Superior temporal gyrus (tissue), 1 donor: ENCODE data around the gene UBR3.
"Not testable (repeated sequence)": the region's sequence is repeated elsewhere in the genome, so short reads cannot be mapped to it uniquely, and the experiment has no call there.

Source experiments
- DNase-seq: peaks from one replicate; pipeline ENCODE4 v3.0.0-alpha.2; 2016; ENCODE audit errors: extremely low spot score

The UBR3 gene

DNA sequence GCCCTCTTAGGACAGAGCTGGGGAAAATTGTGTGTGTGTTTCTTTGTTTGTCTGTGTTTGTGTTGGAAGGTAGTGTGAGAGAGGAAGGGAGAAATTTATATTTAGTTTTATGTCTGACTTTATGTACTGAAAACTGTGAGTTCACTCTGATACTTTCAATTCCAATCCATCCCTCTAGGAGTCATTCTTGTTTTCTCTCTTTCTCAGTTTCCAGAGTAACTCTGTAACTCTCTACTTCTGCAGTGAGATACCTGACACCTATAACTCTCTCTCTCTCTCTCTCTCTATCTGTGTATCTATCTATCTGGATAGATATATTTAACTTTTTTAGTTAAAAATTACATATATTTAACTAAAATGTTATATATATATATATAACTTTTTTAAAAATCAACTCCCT is 128.7 kb downstream of the UBR3 start:
- DNase-seq: no peak

DNA sequence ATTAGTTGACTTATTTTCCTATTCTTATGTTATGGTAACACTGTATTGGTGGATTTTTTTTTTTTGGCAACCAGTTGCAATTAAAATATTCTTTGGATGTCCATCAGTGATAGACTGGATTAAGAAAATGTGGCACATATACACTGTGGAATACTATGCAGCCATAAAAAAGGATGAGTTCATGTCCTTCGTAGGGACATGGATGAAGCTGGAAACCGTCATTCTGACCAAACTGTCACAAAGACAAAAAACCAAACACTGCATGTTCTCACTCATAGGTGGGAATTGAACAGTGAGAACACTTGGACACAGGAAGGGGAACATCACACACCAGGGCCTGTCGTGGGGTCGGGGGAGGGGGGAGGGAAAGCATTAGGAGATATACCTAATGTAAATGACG is 130.0 kb downstream of the UBR3 start:
- DNase-seq: not testable (repeated sequence)

DNA sequence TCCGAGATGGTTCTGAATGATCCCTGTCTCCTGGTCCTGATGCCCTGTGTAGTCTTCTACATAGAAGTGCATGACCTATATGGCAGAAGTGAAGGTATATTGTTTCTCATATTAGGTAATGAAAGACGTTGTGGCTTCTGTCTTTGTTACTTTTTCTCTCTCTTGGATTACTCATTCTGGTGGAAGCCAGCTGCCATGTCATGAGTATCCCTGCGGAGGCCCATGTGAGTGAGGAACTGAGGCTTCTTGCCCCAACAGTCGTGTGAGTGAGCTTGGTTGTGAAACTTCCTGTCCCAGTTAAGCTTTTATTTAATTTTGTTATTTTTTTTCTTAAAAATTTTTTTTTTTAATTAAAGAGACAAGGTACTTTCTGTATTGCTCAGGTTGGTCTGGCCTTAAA is 134.7 kb downstream of the UBR3 start:
- DNase-seq: no peak

DNA sequence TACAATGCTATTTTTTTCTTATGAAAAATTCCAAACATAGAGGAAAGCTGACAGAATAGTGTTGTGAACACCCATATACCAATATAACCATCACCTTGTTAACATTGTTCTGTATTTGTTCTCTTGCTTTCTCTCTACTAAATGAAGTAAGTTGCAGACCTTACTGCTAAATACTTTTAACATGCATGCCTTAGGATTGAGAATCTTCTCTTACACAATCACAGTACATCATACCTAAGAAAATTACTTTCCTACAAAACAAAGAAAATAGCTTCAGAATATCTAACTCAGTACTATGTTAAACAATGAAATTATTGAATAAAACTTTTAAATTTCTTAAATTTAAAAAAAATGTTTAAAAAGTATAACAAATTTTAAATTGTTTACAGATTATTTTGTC is 136.5 kb downstream of the UBR3 start:
- DNase-seq: no peak

DNA sequence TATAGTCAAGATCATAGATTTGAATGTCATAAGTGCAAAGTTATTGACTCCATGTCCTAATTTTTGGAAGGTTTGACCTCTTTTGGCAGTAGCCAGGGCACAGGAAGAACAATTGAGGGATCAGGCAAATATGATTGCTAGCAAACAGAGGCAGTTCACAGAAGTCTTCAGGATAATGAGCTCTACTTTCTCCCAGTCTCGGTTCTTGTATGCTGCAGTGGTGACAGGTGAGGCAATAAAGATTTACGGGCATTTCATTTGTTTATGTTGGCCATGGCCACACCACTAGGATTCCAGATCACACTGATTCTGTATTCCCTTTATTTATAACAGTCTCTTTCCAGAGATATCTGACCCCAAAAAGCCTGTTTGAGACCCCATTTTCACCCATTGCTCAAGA is 137.5 kb downstream of the UBR3 start:
- DNase-seq: no peak

DNA sequence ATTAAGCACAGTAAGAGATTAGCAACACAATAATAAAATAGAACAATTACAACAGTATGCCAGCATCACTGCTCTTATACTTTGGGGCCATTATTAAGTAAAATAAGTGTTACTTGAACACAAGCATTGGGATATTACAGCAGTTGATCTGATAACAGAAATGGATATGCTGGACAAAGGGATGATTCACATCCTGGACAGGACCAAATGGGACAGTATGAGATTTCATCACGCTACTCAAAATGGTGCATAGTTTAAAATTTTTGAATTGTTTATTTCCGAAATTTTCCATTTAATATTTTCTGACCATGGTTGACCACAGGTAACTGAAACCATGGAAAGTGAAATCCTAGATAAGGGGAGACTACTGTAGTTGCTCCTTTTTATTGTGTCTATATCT is 138.2 kb downstream of the UBR3 start:
- DNase-seq: no peak

DNA sequence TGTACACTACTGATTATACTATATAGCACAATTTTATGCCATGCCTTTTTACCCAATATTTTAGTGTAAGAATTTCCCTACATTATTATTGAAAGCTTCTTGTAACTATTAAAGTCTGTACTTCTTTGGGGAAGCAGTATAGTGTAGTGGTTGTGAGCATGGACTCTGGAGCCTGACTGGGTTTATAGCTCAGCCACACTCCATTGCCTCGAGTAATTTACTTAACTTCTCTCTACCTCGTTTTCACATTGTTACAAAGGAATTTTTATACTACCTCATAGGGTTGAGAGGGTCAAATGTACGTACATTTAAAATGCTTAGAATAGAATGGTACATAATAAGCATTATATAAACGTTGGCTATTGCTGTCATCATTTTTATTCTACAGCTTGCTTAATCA is 139.2 kb downstream of the UBR3 start:
- no peak for DNase-seq

DNA sequence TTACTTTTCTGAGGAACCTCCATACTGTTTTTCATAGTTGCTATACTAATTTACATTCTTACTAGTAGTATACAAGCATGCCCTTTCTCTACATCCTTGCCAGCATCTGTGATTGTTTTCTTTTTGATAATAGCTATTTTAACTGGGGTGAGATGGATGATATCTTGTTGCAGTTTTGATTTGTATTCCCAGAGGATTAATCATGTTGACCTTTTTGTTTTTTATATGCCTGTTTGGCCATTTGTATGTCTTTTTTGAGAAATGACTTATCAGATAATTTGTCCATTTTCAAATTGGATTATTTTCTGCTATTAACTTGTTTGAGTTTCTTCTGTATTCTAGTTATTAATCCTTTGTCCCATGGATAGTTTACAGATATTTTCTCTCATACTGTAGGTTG is 141.5 kb downstream of the UBR3 start:
- no peak for DNase-seq

DNA sequence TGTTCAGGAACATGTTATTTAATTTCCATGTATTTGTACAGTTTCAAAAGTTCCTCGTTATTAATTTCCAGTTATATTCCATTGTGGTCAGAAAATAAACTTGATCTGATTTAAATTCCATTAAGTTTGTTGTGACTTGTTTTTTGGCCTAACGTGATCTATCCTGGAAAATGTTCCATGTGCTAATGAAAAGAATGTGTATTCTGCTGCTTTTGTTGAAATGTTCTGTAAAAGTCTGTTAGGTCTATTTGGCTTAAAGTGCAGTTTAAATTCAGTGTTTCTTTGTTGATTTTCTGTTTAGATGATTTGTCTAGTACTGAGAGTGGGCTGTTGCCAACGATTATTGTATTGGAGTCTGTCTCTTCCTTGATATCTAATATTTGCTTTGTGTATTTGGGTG is 148.0 kb downstream of the UBR3 start:
- no peak for DNase-seq

DNA sequence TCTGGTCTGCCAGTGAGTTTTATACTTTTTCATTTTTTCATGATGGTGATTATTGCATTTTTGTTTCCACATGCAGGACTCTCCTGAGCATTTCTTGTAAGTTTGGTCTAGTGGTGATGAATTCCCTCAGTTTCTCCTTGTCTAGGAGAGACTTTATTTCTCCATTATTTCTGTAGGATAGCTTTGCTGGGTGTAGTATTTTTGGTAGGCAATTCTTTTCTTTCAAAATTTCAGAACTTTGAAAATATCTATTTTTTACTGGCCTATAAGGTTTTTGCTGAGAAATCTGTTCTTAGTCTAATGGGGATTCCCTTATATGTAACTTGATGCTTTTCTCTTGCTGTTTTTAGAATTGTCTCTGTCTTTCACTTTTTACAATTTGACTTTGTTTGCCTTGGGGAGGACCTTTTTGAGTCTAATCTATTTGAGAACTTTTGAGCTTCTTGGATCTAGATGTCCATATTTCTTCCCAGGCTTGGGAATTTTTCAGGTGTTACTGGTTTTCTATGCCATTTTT is 149.1 kb downstream of the UBR3 start:
- DNase-seq: no peak

DNA sequence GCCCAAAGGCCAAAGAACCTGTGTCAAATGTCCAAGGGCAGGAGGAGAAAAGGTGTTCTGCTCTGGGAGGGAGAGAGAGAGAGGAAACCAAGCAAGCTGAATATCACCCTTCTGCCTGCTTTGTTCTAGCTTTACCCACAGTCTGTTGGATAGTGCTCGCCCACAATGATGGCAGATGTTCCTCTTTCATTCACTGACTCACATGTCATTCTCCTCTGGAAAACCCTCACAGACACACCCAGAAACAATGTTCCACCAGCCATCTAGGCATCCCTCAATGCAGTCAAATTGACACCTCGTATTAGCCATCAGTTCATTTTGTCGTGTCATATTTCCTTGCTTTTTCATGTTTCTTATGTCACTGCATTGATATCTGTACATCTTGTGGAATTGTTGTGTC is 150.3 kb downstream of the UBR3 start:
- no peak for DNase-seq

DNA sequence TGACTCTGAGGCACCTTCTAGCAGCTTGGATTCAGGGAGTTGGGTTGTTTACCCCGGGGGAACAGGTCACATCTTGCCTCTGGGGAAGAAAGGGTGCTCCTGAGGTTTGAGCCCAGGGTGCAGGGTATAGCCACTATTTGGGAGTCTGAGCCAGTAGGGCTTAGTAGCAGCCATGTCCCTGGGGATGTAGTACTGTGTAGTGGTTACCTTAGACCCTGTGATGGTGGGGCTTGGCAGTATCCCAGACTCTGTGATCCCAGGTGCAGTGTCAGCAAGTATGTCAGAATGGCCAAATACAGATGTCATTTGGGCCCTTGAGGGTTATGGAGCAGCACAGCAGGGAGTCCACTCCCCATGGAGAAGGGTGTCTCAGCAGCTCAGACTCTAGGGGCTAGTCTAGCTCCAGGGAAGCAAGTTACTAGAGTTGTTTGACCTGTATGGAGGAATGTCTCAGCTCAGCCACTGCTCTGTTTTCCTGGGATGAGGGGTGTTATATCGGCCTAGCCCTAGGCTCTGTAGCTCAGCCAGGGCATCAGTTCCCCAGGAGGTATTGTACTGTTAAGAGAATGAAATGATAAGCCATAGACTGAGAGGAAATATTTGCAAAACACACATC is 151.3 kb downstream of the UBR3 start:
- no peak for DNase-seq

DNA sequence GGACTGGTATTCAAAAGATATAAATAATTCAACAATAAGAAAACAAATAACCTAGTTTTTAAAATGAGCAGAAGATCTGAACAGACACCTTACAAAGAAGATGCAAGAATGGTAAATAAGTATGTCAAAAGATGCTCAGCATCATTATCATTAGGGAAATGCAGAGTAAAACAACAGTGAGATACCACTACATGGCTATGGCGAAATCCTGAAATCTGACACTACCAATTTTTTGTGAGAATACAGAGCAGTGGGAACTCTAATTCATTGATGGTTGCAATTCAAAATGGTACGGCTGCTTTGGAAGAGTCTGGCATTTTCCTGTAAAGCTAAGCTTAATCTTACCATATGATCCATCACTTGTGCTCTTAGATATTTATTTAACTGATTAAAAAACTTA is 151.8 kb downstream of the UBR3 start:
- no peak for DNase-seq

DNA sequence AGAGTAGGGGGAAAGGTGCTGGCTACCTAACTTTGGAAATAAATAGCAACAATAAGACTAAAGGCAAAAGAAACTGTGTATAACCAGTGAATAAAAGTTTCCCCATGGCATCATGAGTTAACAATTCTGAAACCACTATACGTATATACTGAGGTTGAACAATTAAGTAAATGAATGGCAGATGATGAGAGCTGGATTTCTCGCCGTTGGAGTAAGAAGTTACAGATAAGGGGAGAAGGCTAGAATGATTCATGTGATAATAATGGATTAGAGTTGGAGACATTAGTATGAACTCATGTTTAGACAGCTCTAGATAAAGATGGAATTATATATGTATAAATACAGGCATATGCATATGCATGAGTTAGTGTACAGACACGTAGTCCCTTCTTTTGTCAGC is 152.7 kb downstream of the UBR3 start:
- no peak for DNase-seq

DNA sequence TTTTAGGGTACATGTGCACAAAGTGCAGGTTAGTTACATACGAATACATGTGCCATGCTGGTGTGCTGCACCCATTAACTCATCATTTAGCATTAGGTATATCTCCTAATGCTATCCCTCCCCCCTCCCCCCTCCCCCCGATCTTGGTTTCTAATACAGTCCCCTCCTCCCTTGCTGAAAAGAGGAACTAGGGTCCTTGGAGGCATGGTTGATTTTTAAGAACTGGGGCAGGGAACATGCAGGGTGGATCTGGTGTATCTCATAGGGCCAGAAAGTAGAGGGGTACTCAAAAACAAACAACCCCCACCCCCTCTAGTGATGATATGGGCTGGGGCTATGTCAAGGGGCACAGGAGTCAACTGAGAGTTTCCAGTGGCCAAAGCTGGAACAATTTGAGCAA is 153.4 kb downstream of the UBR3 start:
- DNase-seq: no peak

DNA sequence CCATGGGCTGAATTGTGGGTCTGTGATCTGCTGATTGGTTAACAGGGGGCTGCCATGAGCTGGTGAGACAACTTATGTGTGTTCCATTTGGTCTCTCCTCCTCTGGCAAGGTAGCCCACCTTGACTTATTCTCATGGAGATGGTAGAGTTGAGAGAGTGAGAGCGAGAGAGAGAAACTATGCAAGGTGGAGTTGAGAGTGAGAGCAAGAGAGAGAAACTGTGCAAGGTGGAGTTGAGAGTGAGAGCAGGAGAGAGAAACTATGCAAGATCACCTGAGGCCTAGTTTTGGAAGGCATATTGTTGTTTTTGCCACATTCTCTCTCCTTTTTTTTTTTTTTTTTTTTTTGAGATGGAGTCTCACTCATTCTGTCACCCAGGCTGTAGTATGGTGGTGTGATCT is 155.7 kb downstream of the UBR3 start:
- no peak for DNase-seq

DNA sequence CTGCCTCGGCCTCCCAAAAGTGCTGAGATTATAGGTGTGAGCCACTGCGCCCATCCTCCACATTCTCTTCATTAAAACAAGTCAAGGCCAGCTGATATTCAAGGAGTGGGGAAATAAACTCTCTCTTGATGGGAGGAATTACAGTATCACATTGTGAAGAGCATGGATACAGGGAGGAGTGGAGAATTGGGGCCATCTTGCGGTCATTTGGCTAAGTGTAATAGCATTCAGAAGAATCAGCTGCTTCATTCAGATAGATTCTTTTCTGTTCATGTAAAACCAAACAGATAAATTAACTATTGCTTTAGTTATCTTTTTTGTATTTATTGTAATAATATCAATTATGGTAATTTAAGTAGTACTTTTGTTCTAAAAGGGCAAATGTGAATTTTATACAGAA is 156.3 kb downstream of the UBR3 start:
- peak; percentile 78 for DNase-seq

DNA sequence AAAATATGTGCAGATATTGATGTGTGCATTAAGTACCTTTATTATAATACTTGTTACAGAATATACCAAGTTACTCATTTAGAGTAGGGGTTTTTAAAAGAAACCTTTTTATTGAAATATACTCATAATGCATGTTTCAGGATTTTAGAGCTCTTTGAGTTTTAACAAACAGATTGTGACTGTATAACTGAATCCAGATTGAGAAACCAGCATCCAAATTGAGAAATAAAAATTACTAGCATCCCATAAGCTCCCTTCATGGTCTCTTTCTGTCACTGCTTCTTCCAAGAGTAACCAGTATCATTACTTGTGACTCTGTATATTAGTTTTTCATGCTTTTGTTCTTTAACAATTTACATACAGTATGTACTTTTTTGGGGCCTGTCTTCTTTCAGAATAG is 156.9 kb downstream of the UBR3 start:
- no peak for DNase-seq

DNA sequence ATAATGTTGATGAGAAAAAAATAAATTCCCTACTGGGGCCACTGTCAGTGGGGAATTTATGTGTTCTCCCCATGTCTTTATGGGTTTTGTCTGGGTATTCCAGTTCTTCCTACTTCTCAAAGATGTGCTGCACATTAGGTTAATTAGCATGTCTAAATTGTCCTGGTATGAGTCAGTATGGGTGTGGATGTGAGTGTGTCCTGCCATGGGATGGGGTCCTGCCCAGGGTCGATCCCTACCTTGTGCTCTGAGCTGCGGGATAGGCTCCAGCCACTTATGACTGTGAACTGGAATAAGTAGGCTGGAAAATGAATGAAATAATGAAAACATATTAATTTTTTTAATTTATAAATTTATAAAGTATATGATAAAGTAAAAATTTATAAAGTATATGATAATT is 167.5 kb downstream of the UBR3 start:
- DNase-seq: no peak

DNA sequence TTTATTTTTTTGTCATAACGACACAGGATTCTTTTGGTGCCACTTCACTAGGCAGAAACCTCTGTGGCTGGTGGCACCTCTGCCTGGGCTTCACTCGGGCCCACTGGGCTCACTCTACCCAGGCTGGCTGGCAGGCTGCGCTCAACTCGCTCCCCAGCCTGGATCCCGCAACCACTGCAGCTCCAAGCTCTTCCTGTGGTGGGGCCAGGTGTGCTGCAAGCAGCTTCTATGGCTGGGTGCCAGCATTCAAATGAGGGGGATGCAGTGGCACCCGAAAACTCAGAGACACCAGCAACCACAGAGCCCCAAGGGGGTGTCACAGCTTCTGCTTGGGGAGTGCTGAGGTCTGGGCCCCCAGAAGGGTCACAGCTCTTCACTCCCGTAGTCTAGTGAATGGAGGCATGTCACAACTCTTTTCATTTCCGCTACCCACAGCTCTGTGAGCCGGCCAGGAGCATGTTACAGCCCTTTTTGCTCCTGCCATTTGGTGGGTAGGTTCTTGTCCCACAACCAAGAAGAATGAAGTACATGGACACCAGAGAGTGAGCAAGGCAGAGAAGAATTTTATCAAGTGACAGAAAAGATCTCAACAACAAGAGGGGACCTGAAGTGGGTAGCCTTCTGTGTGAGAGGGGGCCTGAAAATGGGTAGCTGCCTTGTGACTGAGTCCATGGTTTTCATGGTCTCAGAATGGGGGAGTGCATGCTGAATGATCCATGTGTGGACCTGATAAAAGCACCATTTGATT is 170.1 kb downstream of the UBR3 start:
- no peak for DNase-seq

DNA sequence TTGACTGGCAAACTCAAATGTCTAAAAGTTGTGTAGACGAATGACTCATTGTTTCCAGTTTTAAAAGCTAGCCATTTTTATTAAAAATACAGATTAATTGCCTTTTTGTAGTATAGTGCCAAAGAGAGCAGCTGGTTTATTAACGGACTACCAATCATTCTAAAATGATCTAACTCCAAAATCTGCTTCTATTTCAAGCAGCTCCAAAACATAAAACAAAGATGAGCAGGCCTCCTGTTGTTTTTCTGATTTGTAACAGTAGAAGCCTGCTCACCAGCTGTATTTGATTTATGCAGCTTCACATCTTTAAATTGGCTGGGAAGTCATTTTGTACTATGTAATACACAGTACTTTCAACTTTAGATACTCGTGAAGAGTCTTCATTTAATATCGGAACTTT is 171.8 kb downstream of the UBR3 start:
- no peak for DNase-seq

DNA sequence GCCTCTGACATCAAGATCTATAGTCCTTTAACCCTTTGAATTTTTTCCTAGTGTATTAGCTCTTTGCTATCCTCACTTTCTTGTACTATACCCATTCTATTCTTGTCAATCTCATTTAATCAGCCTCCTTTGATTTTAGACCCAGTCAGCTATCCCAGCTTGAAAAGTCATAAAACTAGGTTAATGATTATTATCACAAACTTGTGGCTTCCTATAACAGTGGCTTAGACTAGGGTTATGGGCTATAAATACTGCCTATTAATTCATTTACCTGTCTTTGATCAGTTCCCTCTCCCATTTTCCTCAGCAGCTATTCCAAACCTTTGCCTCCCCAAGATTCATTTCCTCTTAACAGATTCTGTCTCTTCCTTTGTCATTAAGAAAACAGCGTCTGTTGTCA is 174.8 kb downstream of the UBR3 start:
- DNase-seq: no peak

DNA sequence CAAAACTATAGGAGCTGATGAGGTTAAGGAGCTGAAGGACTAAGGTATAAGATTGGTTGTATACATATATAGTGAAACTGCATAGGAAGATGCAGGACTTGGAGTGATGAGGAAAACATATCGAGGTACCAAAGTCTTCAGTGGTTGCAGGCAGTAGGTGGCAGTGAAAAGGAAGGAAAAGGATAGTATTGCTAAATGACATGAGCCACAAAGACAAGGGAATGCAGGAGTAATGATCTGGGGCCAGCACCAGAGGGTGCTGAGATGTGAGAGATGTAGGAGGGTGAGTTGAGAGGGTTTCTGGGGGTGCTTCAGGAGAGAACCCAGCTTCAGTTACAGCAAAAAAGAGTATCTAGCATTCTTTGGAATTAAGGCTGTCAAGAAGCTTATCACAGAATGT is 178.4 kb downstream of the UBR3 start:
- DNase-seq: no peak
